ENCODE data around the gene RNF135. TPM values are rescaled to one million over a fixed set of nuclear protein-coding genes. Genes with fewer than 3 reads are reported as not detected.

RNF135 gene
- total RNA-seq, 2 donors from 2014 or later = 13.7 to 18.8 TPM

DNA sequence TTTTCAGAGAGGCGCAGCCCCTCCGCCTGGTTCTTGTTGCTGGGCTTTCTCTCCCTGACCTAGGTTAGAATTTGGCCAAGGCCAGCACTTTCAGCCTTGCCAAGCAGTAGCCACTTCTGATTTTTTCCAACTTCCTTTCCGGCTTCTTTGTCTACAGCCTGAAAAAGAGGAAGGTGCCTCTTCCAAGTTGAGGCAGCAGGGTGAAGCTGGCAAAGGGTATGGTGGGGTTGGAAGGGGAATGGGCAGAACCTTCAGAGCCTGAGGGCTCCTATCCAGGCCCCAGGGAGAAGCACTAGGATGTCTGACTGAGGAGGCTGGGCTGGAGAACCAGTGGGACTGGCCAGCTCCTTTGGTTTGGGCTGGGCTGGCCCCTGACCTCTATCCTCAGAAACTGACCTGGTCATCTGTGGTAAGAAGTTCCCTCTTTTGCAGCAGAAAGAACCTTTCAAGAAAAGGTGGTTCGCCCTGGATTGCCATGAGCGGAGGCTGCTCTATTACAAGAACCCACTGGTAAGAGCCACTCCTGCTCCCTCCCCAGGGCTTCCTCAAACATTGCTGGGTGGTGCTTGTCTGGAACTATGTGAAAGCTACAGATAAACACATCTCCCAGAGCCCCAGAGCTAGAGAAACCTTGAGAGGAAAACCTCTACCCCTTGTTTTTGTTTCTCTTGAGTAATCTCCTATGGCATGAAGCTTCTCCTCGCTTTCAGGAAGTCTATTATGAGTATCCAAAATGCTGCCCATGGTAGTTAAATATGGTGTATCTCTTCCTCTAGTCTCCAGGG, 16.6 kb upstream of the RNF135 start:
- intact Hi-C loops (cut with DNase I) = no loop called here
- peak in 1 of 3 donors; percentile 23 for TF ChIP-seq POLR2A (IDR thresholded peaks at IDR 0.05)
- TF ChIP-seq, protein P1, sequence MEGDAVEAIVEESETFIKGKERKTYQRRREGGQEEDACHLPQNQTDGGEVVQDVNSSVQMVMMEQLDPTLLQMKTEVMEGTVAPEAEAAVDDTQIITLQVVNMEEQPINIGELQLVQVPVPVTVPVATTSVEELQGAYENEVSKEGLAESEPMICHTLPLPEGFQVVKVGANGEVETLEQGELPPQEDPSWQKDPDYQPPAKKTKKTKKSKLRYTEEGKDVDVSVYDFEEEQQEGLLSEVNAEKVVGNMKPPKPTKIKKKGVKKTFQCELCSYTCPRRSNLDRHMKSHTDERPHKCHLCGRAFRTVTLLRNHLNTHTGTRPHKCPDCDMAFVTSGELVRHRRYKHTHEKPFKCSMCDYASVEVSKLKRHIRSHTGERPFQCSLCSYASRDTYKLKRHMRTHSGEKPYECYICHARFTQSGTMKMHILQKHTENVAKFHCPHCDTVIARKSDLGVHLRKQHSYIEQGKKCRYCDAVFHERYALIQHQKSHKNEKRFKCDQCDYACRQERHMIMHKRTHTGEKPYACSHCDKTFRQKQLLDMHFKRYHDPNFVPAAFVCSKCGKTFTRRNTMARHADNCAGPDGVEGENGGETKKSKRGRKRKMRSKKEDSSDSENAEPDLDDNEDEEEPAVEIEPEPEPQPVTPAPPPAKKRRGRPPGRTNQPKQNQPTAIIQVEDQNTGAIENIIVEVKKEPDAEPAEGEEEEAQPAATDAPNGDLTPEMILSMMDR (IDR thresholded peaks at IDR 0.05) = no peak
- no peak for ATAC-seq
- H3K27me3 ChIP-seq = no peaks in the 10 kb centered on the region
- no peaks in the 10 kb centered on the region for H3K4me1 ChIP-seq
- DNase-seq = peak in 1 of 4 donors; percentile 49
- no peak overlapping the region for H3K4me3 ChIP-seq
- H3K27ac ChIP-seq = peak overlapping the region in 2 of 4 donors; percentile 24 to 50
- no peaks in the 10 kb centered on the region for H3K36me3 ChIP-seq (replicated peaks in 1 of 2; ENCODE audit: insufficient read depth in 1 of 2, low read depth in 2 of 2)
- H3K9me3 ChIP-seq = no peaks in the 10 kb centered on the region
- 77 to 79% methylated on average over 6 of the region's 6 CpGs for WGBS, 2 donors

DNA sequence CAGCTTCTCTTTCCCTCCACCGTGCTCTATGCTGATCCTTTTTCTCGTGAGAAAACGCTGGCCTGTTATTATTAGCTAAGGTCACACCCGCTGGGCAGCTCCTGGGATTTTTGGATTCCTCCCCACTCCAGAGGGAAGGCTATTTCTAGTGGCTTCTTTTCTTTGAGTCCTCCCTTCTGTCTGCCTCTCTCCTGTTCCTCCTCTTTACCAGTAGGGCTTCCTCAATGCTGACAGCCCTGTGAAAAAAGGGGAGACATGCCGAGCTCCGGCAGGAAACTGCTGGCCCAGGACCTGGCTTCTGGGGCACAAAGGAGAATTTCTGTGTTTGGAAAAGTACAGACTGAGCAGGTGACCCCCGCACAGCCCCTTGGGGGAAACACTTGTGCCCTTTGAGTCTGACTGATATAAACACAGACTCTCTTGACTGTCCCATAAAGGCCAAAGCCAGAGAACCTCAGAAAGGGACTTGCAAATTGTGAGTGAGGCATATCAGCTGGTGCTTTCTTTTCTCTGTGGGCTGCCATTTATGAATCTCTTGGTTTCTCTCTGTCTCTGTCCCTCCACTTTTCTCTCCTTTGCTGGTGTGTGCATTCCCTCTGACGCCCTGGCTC, 14.0 kb upstream of the RNF135 start:
- ATAC-seq (no peak), DNase-seq (no peak)
- Histone ChIP-seq H3K27me3 (no peaks in the 10 kb centered on the region), H3K36me3 (replicated peaks in 1 of 2; ENCODE audit: insufficient read depth in 1 of 2, low read depth in 2 of 2) (no peaks in the 10 kb centered on the region), H3K27ac (peak overlapping the region in 1 of 4 donors; percentile 39), H3K9me3 (no peaks in the 10 kb centered on the region), H3K4me3 (no peak overlapping the region), H3K4me1 (no peaks in the 10 kb centered on the region)
- TF ChIP-seq, protein P1 (IDR thresholded peaks at IDR 0.05) = no peak
- TF ChIP-seq POLR2A (IDR thresholded peaks at IDR 0.05) = no peak
- 54 to 74% methylated on average over 8 of the region's 8 CpGs for WGBS, 2 donors
- intact Hi-C loops (cut with DNase I) = no loop called here

DNA sequence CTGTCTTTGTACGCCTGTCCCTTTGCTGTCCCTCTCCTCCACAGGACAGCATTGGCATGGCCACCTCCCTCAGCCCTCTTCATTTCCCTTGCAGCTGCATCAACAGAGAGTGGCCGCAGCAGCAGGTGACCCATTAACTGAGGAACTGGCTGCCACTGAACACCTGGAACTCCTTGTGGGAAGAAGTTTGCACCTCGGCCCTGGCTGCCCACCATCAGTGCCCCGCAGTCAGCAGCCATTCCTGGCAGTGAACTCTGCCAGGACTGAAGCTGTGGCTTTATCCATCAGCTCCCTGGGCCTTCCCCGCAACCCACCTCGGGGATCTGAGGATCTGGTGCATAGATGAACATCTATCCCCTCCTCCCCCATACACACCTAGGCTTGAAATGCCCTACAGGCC, 13.1 kb upstream of the RNF135 start:
- 89 to 91% methylated on average over 4 to 6 of the region's 6 CpGs for WGBS, 2 donors
- Histone ChIP-seq H3K4me1 (no peaks in the 10 kb centered on the region), H3K27ac (no peak overlapping the region), H3K9me3 (no peaks in the 10 kb centered on the region), H3K4me3 (no peak overlapping the region), H3K27me3 (no peaks in the 10 kb centered on the region), H3K36me3 (replicated peaks in 1 of 2; ENCODE audit: insufficient read depth in 1 of 2, low read depth in 2 of 2) (no peaks in the 10 kb centered on the region)
- TF ChIP-seq POLR2A (IDR thresholded peaks at IDR 0.05) = no peak
- TF ChIP-seq, protein P1 (IDR thresholded peaks at IDR 0.05) = no peak
- no peak for DNase-seq
- intact Hi-C loops (cut with DNase I) = no loop called here
- ATAC-seq = no peak

DNA sequence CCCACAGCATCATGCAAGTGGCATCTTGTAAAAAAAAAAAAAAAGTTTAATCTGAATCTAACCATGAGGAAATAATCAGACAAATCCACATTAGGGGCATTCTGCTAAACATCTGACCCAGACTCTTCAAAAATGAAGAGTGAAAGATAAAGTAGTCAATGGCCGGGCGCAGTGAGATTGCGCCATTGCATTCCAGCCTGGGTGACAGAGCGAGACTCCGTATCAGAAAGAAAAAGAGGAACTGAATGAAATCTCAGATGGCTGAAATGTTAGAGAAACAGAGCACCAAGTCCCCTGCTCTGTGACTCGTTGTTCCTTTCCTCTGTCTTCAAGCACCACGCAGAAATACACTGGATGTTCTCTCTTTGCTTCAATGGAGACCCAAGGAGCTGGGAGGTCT, 12.7 kb upstream of the RNF135 start:
- Histone ChIP-seq H3K27me3 (no peaks in the 10 kb centered on the region), H3K4me1 (no peaks in the 10 kb centered on the region), H3K27ac (peak overlapping the region in 1 of 4 donors; percentile 19), H3K9me3 (no peaks in the 10 kb centered on the region), H3K4me3 (no peak overlapping the region), H3K36me3 (replicated peaks in 1 of 2; ENCODE audit: insufficient read depth in 1 of 2, low read depth in 2 of 2) (no peaks in the 10 kb centered on the region)
- no peak for ATAC-seq
- intact Hi-C loops (cut with DNase I) = no loop called here
- DNase-seq = peak in 1 of 4 donors; percentile 36
- no peak for TF ChIP-seq POLR2A (IDR thresholded peaks at IDR 0.05)
- TF ChIP-seq, protein P1 (IDR thresholded peaks at IDR 0.05) = no peak
- WGBS, 2 donors = 81 to 94% methylated on average over 7 of the region's 7 CpGs

Data from body of pancreas (tissue), 4 donors.